ENCODE results near the gene USP9X.
"Not testable (repeated sequence)": the region's sequence is repeated elsewhere in the genome, so short reads cannot be mapped to it uniquely, and the experiment has no call there.

DNA sequence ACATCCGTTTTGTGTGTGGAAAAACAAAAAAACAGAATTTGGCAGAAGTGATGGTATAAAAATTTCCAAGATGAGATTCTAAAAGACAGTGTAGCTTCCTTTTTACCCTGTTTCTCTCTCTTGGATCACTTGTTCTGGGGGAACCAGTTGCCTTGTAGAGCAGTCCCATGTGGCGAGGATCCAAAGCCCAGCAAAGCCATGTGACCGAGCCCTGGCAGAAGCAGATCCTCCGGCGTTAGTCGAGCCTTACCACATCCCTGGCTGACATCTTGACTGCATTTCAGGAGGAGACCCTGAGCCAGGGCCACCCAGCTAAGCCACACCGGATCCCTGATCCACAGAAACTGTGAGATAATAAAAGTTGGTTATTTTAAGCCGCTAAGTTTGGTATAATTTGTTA lies 22.0 kb upstream of the USP9X start:
- TF ChIP-seq, protein P1, sequence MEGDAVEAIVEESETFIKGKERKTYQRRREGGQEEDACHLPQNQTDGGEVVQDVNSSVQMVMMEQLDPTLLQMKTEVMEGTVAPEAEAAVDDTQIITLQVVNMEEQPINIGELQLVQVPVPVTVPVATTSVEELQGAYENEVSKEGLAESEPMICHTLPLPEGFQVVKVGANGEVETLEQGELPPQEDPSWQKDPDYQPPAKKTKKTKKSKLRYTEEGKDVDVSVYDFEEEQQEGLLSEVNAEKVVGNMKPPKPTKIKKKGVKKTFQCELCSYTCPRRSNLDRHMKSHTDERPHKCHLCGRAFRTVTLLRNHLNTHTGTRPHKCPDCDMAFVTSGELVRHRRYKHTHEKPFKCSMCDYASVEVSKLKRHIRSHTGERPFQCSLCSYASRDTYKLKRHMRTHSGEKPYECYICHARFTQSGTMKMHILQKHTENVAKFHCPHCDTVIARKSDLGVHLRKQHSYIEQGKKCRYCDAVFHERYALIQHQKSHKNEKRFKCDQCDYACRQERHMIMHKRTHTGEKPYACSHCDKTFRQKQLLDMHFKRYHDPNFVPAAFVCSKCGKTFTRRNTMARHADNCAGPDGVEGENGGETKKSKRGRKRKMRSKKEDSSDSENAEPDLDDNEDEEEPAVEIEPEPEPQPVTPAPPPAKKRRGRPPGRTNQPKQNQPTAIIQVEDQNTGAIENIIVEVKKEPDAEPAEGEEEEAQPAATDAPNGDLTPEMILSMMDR (IDR thresholded peaks at IDR 0.05; ENCODE audit: poor library complexity) = not testable (repeated sequence)
- TF ChIP-seq EZH2 (IDR thresholded peaks at IDR 0.05; ENCODE audit: borderline replicate concordance); EZH2phosphoT487 (IDR thresholded peaks at IDR 0.05; ENCODE audit: low read depth, severe bottlenecking, unreplicated experiment): not testable (repeated sequence)
